Stimulated activated CD4-positive, alpha-beta T cell treated with anti-CD3 and anti-CD28 coated beads, TNF-alpha, amount 100 ng/mL, for 4 hours (primary cell): ENCODE measurements around the gene ZNF557.

Source experiments
- DNase-seq, 3 experiments: peaks; one replicate each; pipeline ENCODE4 v3.0.0-alpha.2; 2020; ENCODE audit warnings: low read depth in 3 of 3

ZNF557 gene

DNA sequence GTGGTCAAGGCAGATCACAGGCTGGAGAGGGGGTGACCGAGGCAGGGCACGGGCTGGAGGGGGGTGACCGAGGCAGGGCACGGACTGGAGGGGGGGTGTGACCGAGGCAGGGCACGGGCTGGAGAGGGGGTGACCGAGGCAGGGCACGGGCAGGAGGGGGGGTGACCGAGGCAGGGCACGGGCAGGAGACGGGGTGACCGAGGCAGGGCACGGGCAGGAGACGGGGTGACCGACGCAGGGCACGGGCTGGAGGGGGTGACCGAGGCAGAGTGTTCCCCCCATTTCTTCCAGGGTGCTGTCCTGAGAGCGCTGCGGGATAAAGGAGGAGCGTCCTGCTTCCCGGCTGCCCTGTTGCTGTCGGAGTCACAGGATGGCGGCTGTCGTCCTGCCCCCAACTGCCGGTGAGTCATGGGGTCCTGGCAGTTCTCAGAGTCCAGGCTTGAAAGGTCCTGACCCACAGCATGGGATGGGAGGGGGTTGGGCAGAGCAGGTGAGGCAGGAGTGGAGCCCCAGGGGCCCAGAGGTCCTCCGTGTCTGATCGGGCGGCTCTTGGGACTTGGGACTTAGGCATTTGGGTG is 5.3 kb downstream of the ZNF557 start:
- no peak for DNase-seq

DNA sequence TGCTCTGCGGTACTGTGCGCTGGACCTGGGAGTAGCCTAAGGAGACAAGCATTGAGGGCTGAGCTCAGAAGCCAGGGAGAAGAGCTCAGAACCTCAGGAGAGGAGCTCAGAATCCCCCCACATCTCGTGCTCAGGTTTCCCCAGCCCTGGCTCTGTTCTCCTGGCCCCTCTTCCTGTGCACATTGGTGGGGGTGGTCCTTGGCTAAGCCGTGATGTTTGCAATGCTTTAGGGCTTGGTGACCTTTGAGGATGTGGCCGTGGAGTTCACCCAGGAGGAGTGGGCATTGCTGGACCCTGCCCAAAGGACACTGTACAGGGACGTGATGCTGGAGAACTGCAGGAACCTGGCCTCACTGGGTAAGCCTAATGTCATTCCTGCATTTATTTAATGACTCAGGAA is 6.6 kb downstream of the ZNF557 start:
- DNase-seq = no peak

DNA sequence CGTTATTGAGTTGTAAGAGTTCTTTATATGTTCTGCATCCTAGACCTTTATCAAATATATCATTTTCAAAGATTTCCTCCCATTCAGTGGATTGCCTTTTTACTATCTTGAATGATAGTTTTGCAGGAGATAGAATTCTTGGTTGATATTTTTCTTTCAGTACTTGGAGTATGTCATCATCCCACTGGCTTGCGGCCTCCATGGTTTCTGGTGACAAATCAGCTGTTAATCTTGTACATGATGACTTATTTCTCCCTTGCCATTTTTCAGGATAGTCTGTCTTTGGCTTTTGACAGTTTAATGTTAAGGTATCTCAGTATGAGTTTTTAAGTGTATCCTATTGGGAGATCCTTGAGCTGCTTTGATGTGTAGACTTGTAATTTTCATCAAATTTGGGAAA is 8.5 kb downstream of the ZNF557 start:
- DNase-seq = no peak

DNA sequence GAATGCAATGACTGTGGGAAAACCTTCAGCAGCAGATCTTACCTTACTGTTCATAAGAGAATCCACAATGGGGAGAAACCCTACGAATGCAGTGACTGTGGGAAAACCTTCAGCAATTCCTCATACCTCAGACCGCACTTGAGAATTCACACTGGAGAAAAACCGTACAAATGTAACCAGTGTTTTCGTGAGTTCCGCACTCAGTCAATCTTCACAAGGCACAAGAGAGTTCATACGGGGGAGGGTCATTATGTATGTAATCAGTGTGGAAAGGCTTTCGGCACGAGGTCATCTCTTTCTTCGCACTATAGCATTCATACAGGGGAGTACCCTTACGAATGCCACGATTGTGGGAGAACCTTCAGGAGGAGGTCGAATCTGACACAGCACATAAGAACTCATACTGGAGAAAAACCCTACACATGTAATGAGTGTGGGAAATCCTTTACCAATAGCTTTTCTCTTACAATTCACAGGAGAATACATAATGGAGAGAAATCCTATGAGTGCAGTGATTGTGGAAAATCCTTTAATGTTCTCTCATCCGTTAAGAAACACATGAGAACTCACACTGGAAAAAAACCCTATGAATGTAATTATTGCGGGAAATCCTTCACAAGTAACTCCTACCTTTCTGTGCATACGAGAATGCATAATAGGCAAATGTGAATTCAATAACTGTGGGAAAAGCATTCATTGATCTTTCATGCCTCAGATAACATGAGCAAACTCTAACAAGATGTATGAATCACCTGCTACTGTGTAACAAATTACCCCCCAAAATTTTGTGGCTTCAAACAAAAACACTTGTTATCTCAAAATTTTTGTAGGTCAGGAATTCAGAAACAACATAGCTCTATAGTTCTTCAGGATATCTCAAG is 13.8 kb downstream of the ZNF557 start:
- DNase-seq = no peak

DNA sequence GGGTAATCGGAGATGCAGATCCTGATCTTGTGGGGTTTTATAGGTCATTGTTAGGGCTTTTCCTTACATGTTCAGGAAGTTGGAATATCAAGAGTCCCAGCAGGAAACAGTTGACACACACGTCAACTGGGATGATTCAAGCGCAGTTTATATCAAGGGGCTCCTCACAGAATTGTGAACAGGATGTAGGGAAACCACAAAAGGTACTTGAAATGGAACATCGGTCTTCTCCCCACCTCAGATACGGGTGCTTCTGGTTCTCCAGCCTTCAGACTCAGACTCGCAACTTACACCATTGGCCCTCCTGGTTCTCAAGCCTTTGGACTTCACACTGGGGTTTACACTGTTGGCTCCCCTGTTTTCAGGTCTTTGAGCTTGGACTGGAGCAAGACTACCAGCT is 19.5 kb downstream of the ZNF557 start:
- no peak for DNase-seq

DNA sequence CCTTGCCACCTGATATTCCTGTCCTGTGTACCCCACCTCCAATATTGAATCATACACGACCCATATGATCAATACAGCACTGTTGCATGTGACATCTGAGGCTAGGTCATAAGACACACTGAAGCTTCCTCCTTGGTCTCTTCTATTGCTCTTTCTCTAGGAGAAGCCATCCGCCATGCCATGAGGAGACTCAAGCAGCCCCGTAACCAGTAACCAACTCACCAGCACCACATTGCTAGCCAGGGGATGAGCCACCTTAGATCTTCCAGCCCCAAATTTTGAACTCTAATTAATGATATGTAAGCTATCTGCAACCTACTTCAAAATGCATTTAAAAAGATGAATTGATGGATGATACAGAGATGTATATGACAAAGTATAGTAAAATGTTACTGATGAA is 28.6 kb downstream of the ZNF557 start:
- DNase-seq = no peak

DNA sequence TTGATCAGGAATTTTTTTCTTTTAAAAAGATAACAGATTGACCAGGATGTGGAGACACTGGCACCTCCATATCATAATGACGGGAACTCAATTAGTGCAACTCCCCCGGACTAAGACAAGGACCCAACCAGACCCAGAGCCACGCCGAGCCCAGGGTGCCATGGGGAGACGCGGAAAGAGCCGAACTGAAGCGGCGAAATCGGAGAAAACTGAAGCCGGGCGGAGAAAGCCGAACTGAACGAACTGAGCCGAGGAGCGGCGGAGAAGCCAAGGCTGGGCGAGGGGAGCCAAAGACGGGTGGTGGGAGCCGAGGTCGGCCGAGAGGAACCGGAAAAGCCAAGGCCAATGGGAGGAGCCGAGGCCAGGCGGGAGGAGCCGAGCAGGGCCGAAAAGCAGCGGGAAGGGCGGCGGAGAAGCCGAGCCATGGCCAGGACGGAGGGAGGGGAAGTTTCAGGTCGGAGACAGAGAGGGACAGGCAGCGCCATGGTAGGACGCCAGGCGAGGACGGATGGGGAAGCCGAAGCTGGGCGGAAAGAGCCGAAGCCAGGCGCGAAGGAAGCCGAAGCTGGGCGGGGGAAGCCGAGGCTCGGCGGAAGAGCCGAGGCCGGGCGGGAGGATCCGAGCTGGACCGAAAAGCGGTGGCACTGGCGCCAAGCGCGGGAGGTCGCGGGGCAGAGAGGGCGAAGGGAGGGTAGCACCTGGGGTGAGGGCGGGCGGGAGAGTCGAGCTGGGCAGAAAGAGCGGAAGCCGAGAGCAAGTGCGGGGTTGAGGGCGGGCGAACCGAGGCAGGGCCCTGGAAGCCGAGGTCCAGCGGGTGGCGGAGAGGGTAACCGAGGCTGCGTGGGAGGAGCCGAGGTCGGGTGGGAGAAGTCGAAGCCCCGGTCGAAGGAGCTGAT is 29.4 kb downstream of the ZNF557 start:
- DNase-seq = peak; percentile 73 to 84 (median 82)

DNA sequence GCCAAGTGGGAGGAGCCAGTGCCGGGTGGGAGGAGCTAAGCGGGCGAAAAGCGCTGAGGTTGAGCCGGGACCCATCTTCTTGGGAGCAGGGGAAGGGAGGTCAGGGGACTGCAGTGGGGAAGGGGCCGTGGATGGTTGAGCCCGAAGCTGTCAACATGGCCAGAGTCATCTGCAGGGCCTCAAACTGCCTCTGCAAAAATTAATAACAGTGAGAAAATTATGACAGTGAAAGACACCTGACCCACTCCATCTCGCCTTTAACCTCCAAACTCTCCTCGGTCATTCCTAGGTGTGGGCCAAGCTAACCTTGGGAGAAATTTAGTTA is 30.1 kb downstream of the ZNF557 start:
- no peak for DNase-seq

DNA sequence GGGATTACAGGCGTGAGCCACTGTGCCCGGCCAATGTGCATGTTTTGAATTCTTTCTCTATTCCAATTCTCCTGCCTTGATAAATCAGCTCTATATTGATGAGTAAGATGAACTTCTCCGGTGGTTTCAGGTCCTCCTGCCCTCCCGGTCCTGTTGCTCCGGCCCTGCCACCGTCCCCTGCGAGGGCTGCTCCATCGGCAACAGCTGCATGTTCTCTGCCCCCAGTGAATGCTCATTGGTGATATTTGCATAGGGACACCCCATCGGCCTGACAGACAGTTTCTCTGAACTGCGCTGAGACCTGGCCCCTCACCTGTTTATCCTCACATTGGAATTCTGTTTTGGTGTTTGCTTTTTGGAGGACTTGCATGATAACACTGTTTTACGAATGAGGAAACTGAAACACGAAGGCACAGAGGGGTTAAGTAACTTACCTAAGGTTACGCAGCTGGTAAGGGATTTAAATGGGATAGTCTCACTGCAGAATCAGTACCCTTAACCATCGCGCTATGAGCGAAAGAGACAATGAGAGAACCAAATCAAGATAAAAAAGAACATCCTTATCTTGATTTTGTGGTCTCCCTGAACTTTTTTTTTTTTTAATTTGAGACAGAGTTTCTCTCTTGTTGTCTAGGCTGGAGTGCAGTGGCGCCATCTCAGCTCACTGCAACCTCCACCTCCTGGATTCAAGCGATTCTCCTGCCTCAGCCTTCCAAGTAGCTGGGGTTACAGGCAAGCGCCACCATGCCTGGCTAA is 32.2 kb downstream of the ZNF557 start:
- no peak for DNase-seq

DNA sequence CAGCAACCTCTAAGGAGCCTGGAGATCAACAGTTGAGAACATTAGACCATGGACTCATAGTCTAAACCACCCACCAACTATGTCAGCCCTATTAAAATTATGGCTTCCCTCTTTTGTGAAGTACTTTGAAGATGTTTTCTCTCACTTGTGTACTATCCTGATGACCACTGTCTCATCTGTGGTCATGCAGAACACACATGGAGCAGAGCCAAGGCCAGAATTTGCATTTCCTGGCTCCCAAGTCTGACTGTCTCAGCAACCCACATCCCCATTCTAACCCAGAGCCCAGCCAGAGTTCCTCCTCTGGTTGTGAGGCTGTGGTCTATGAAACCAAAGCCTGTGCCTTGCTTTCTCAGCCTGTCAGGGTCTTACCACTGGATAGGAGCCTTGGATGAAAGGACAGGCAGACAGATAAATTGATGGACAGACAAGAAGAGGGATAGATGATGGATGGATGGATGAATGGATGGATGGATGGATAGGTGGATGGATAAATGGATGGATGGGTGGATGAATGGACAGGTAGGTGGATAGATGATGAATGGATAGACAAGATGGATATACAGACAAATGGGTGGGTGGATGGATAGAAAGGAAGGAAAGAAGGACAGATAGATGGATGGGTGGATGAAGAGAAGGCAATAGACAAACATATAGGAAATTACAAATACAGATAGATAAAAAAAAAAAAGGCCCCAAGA is 35.4 kb downstream of the ZNF557 start:
- no peak for DNase-seq

DNA sequence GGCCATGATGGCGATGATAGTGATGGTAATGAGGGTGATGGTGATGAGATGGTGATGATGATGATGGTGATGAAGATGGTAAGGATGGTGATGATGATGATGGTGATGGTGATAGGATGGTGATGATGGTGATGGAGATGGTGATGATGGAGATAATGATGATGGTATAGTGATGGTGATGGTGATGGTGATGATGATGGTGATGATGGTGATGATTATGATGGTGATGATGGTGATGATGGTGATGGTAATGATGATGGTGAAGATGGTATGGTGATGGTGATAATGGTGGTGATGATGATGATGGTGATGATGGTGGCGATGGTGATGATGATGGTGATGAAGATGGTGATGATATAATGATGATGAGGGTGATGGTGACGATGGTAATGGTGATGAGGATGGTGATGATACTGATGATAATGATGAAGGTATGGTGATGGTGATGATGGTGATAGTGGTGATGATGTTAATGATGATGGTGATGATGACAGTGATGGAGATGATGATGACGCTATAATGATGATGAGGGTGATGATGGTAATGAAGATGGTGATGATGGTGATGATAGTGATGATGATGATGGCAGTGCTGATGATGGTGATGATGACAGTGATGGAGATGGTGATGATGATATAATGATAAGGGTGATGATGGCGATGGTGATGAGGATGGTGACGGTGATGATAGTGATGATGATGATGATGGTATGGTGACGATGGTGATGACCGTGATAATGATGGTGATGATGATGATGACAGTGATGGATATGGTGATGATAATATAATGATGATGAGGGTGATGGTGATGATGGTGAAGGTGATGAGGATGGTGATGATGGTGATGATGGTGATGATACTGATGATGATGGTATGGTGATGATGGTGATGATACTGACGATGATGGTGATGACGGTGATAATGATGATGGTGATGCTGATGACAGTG is 37.5 kb downstream of the ZNF557 start:
- DNase-seq = no peak

DNA sequence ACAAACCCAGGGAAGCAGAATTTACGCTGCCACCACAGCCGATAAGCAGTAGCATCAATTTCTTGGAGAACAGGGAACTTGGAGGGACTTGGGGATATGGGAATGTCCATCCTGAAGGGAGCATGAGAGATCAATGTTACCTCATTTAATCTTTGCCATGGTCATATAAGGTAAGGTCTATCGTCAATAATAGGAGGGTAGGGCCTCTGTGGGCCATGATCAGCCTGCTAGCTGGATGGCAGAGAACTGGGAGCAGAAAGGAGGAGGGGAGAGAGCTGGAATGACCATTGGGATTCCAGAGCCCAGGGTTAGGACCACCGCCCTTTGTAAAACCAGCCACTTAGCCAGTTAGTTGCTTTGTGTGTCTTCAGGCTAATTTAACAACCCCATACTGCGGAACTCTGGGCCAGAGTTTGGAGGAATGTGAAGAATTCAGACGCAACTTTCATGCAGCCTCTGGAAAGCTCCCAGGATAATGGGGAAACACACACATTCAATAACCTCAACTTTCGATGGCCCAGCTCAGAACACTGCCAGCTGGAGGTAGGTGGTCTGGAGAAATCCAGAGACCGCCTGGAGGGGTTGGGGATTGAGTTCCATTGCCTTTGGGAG is 40.3 kb downstream of the ZNF557 start:
- DNase-seq = no peak

DNA sequence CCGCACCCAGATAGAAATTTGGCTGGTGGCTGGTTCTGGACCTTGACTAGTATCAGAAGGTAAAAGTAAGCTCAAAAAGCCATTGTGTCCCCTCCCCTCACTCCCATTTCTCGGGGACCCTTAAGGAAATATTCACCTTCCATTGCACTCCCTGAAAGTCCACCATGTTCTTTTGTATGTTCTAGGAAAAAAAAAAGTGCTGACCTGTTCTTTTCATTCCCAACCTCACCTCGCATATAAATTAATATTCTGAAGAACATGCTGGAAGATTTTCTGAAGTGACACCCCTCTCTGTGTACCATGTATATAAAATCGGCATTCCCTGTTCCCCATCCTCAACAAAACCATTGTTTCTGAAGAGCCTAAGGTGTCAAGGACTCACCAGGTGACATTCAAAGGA is 43.2 kb downstream of the ZNF557 start:
- DNase-seq = no peak

DNA sequence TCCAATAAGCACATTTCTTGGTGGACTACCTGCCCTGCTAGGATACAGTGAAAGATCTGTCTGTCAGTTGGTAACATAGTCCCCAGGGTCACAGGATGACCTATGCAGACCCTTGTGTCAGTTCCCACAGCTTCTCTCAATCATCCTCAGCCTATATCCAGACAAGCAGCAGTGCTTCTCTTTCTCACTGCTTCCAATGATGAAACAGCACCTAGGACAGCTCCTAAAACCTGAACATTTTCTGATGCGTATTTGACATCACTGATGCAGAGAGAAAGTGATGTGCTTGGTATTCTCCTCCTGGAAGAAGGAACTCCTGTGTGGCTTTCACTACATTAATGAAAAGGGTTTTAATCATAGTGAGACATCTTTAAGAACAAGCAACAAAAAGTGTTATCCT is 43.7 kb downstream of the ZNF557 start:
- no peak for DNase-seq

DNA sequence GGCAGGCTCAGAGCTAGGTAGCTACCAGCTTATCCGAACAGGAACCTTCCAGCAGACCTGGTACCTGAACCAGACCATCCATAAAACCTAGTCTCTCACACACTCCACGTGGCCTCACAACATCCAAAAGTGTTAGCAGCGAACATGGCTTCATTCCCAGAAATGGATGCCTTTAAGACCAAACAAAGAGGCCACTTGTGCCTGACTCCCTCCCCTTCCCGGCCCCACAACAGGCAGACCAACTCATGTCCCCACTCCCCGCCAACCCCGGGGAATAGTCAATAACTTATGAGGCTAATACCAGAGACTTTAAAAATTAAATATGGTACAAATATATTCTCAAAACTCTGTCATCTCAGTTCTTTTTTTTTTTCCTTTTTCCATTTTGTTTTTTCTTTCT is 46.2 kb downstream of the ZNF557 start:
- DNase-seq = no peak

DNA sequence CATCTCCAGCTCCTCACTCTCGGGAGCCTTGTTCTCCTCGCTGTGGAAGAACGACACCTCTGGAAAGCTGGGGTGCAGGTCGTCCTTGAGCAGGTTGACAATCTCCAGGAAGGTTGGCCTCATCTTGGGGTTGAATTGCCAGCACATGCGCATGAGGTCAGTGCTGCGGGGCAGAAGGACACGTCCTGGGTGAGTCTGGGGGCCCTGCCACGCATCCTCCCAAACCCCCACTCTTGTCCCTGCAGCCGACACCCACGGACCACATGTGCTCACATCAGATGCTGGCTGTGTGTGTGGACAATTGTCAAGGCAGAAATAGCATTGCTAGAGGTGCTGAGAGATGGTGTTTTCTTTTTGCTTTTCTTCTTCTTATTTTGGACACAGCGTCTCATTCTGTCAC is 47.7 kb downstream of the ZNF557 start:
- no peak for DNase-seq

DNA sequence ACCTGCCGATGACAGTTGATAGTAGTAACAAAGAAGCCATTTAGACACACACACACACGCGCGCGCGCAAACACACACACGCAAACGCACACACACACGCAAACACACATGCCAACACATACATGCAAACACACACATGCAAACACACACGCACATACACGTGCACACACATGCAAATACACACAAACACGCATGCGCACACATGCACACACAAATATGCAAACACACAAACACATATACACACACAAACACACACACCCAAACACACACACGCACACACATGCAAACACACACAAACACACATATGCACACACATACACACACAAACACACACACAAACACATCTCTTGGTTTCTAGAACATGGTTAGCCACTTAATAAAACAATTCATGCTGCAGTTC is 50.1 kb downstream of the ZNF557 start:
- DNase-seq = no peak

DNA sequence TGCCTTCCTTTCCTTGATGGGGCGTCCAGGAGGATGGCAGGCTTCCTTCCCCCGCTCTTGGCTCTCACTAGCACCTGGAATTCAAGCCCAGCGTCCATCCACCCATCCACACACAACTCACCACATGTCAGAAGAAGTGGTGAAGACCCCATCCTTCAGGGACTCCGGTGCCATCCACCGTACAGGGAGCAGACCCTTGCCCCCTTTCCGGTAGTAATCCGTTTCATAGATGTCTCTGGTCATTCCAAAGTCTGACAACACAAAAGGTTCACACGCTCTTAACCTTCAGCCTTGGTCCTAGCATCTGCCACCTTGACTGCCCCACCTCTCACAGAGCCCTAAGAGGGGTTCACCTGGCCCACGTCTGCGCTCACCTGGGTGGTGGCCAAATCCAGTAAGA is 51.0 kb downstream of the ZNF557 start:
- DNase-seq = no peak

DNA sequence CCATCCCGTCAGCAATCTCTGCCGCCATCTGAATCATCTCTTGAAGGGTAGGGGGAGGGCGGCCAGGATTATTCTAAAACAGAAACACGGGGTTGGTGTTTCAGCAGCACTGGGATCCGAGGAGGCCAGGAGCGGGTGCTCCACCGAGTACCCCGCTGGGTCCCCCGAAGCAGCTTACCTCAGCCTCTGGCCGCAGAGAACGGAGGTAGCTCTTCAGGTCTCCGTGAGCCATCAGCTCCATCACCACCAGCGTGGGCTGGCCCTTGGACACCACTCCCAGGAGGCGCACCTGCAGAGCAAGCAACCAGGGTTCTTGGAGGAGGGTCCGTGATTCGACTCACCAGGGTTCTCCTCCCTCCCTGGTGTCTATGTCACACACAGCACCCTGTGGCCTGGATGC is 53.2 kb downstream of the ZNF557 start:
- no peak for DNase-seq

DNA sequence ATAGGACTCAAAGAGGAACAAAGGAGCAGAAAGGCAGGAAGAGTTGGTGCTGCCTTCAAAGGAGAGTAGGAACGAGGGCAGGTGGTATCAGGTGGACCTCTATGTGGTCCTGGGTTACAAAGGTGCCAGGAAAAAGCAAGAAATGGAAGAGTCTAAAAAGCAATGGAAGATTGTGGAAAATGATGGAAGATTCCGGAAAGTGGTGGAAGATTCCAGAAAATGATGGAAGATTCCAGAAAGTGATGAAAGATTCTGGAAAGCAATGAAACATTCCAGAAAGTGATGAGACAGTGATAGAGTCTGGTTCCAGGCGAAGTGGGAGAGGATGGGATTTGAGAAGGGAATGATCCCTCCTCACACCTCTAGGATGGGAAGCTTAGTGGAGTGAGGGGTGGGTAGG is 55.3 kb downstream of the ZNF557 start:
- DNase-seq = no peak
